ENCODE measurements around the gene PHEX. TPM values are rescaled to one million over a fixed set of nuclear protein-coding genes. Genes with fewer than 3 reads are reported as not detected.
A peak's percentile ranks its signal among the peaks of the same experiment; 100 is the strongest.

The PHEX gene
- total RNA-seq, 1 donor from 2014 or later: 0.96 TPM

GRCh38 chrX:22184096-22184495 is 152.0 kb downstream of the PHEX start:
- H3K36me3 Mint-ChIP-seq: peaks cover 11% of the 10 kb centered on the region
- peak overlapping the region; percentile 17 for H3K27ac Mint-ChIP-seq
- H3K9me3 Mint-ChIP-seq: peaks cover 22% of the 10 kb centered on the region
- TF ChIP-seq CTCF (IDR thresholded peaks at IDR 0.05; ENCODE audit: unreplicated experiment): no peak
- H3K27me3 Mint-ChIP-seq (ENCODE audit: low read depth): no peaks in the 10 kb centered on the region
- no peak overlapping the region for H3K4me3 Mint-ChIP-seq
- peaks cover 38% of the 10 kb centered on the region for H3K4me1 Mint-ChIP-seq
- no peak for DNase-seq (ENCODE audit: low spot score in 2 of 2, unreplicated experiment in 2 of 2)

- H3K27me3 Mint-ChIP-seq (ENCODE audit: low read depth): no peaks in the 10 kb centered on the region
- peaks cover 2% of the 10 kb centered on the region for H3K36me3 Mint-ChIP-seq
- H3K4me3 Mint-ChIP-seq: no peak overlapping the region
- H3K9me3 Mint-ChIP-seq: peaks cover 12% of the 10 kb centered on the region
- H3K4me1 Mint-ChIP-seq: peaks cover 38% of the 10 kb centered on the region
- TF ChIP-seq CTCF (IDR thresholded peaks at IDR 0.05; ENCODE audit: unreplicated experiment): no peak
- DNase-seq (ENCODE audit: low spot score in 2 of 2, unreplicated experiment in 2 of 2): no peak
- no peak overlapping the region for H3K27ac Mint-ChIP-seq
Observed at GRCh38 chrX:22186165-22186564, 154.0 kb downstream of the PHEX start.

- Mint-ChIP-seq H3K9me3 (peaks cover 12% of the 10 kb centered on the region), H3K4me3 (peak overlapping the region; percentile 30), H3K36me3 (no peaks in the 10 kb centered on the region), H3K27me3 (ENCODE audit: low read depth) (no peaks in the 10 kb centered on the region), H3K4me1 (peaks cover 28% of the 10 kb centered on the region), H3K27ac (no peak overlapping the region)
- peak; percentile 27 to 62 for DNase-seq (ENCODE audit: low spot score in 2 of 2, unreplicated experiment in 2 of 2)
- TF ChIP-seq CTCF (IDR thresholded peaks at IDR 0.05; ENCODE audit: unreplicated experiment): peak; percentile 82
Observed at GRCh38 chrX:22192419-22193060, 160.4 kb downstream of the PHEX start.

- Mint-ChIP-seq H3K9me3 (peaks cover 14% of the 10 kb centered on the region), H3K4me3 (no peak overlapping the region), H3K27me3 (ENCODE audit: low read depth) (no peaks in the 10 kb centered on the region), H3K36me3 (peaks cover under 1% of the 10 kb centered on the region), H3K27ac (peak overlapping the region; percentile 75), H3K4me1 (peaks cover 28% of the 10 kb centered on the region)
- DNase-seq (ENCODE audit: low spot score in 2 of 2, unreplicated experiment in 2 of 2): no peak
- no peak for TF ChIP-seq CTCF (IDR thresholded peaks at IDR 0.05; ENCODE audit: unreplicated experiment)
Observed at GRCh38 chrX:22193851-22194659, 161.9 kb downstream of the PHEX start.

GRCh38 chrX:22194660-22194945 is 162.5 kb downstream of the PHEX start:
- no peak for DNase-seq (ENCODE audit: low spot score in 2 of 2, unreplicated experiment in 2 of 2)
- Mint-ChIP-seq H3K9me3 (peaks cover 17% of the 10 kb centered on the region), H3K27me3 (ENCODE audit: low read depth) (no peaks in the 10 kb centered on the region), H3K36me3 (peaks cover 1% of the 10 kb centered on the region), H3K4me1 (peaks cover 28% of the 10 kb centered on the region), H3K4me3 (no peak overlapping the region), H3K27ac (peak overlapping the region; percentile 75)
- no peak for TF ChIP-seq CTCF (IDR thresholded peaks at IDR 0.05; ENCODE audit: unreplicated experiment)
